K562 (cell line): ENCODE results near the gene FOXRED2. TPM values are rescaled to one million over a fixed set of nuclear protein-coding genes. Genes with fewer than 3 reads are reported as not detected.

ENCODE experiments used
- ATAC-seq: fragments of 200-7000 bp; cut with Tn5 transposase; 3 replicates; pipeline ENCODE4 v1.9.1; 2020; ENCODE audit warnings: moderate library complexity
- BruUV-seq: library from RNA; stranded (reverse); fragments of 400-500 nt; replicated peaks from 2 replicates; lab custom pipeline; 2021; lab: Mats Ljungman, UMichigan
- CTCF ChIA-PET: fragments of 300-600 bp; formaldehyde crosslinking; extraction: SDS; loops from one replicate; lab custom pipeline; 2021; ENCODE audit warnings: low intra/inter-chr PET ratio; lab: Yijun Ruan, JAX
- POLR2A ChIA-PET: fragments of 300-600, 350-650 bp; sonication (Branson Sonifier 250); formaldehyde crosslinking; extraction: SDS; loops from one replicate; lab custom pipeline; 2021; ENCODE audit warnings: antibody characterized with exemption, inconsistent platforms; lab: Yijun Ruan, JAX
- DNase-seq, 4 experiments: peaks; one replicate each; pipeline versions ENCODE4 v3.0.0 to v3.0.0-alpha.2; 2011 to 2018; ENCODE audit warnings: low spot score in 3 of 4, mixed read lengths in 3 of 4; ENCODE audit errors: extremely low read depth in 1 of 4
- FAIRE-seq: peaks from 2 replicates; lab custom pipeline; 2011; peaks lifted over from hg19 to GRCh38; lab: Jason Lieb, UNC
- H2AFZ ChIP-seq: 2 replicates; pipeline ENCODE4 v1.6.0; 2011; ENCODE audit warnings: low read depth, low read length, control low read depth, inconsistent platforms
- H3K27ac ChIP-seq: fragments of 200-600 bp; 3 replicates; pipeline ENCODE4 v1.8.0; 2011; ENCODE audit warnings: low read depth, mild to moderate bottlenecking, control low read depth, inconsistent platforms, low read length, moderate library complexity, mixed read lengths; ENCODE audit errors: extremely low read depth
- H3K27me3 ChIP-seq, 2 experiments: fragments of 300-600 bp in 1 of 2; 2 replicates in 1 of 2; 3 replicates in 1 of 2; pipeline versions ENCODE4 v1.6.0 to v1.8.0; 2011; ENCODE audit warnings: inconsistent platforms in 2 of 2, low read length in 2 of 2, mild to moderate bottlenecking in 1 of 2, mixed read lengths in 1 of 2, moderate library complexity in 1 of 2; ENCODE audit not compliant: control insufficient read depth in 2 of 2, insufficient read depth in 2 of 2
- H3K36me3 ChIP-seq: fragments of 300-600 bp; 3 replicates; pipeline ENCODE4 v1.8.0; 2011; ENCODE audit warnings: mild to moderate bottlenecking, low read length, inconsistent platforms; ENCODE audit not compliant: control insufficient read depth, insufficient read depth
- H3K4me1 ChIP-seq, 2 experiments: fragments of 200-600 bp in 1 of 2; replicated peaks in 1 of 2; 2 replicates in 1 of 2; 3 replicates in 1 of 2; pipeline versions ENCODE4 v1.5.1 to v1.8.0; 2011; ENCODE audit warnings: inconsistent platforms in 2 of 2, low read length in 2 of 2, mild to moderate bottlenecking in 1 of 2, mixed read lengths in 1 of 2, moderate library complexity in 1 of 2; ENCODE audit not compliant: control insufficient read depth in 2 of 2, insufficient read depth in 2 of 2
- H3K4me2 ChIP-seq: 2 replicates; pipeline ENCODE4 v1.6.1; 2011; ENCODE audit warnings: low read length, control low read depth, inconsistent platforms, mixed read lengths; ENCODE audit not compliant: insufficient read depth
- H3K4me3 ChIP-seq: fragments of 200-600 bp; sonication (generic), shearing (Covaris generic); 2 replicates; pipeline ENCODE4 v1.5.1; 2016; ENCODE audit warnings: control low read depth, inconsistent platforms
- H3K79me2 ChIP-seq: fragments of 200-600 bp; 3 replicates; pipeline ENCODE4 v1.8.0; 2011; ENCODE audit warnings: low read length, inconsistent platforms; ENCODE audit not compliant: control insufficient read depth, insufficient read depth
- H3K9ac ChIP-seq, 2 experiments: 2 replicates each; pipeline versions ENCODE4 v1.6.0 to v1.6.1; 2011; ENCODE audit warnings: low read depth in 2 of 2, low read length in 2 of 2, control low read depth in 1 of 2, inconsistent platforms in 1 of 2, mild to moderate bottlenecking in 1 of 2, mixed read lengths in 1 of 2; ENCODE audit not compliant: insufficient read depth in 1 of 2
- H3K9me1 ChIP-seq: one replicate; pipeline ENCODE4 v1.6.0; 2011; ENCODE audit warnings: inconsistent platforms, mild to moderate bottlenecking, low read length, moderate library complexity; ENCODE audit not compliant: control insufficient read depth, insufficient read depth
- H3K9me3 ChIP-seq: replicated peaks from 2 replicates; pipeline ENCODE4 v1.5.1; 2011; ENCODE audit warnings: low read depth, low read length, inconsistent platforms; ENCODE audit not compliant: control insufficient read depth, insufficient read depth
- H4K20me1 ChIP-seq: replicated peaks from 2 replicates; pipeline ENCODE4 v1.6.1; 2011; ENCODE audit warnings: low read length, inconsistent platforms, mixed read lengths; ENCODE audit not compliant: control insufficient read depth, insufficient read depth
- ETS2 ChIP-seq: IDR thresholded peaks from 2 replicates; pipeline ENCODE4 v1.6.1; 2016; ENCODE audit warnings: borderline replicate concordance, missing genetic modification characterization, mild to moderate bottlenecking, moderate library complexity, missing compliant biosample characterization; ENCODE audit not compliant: poor library complexity, severe bottlenecking
- GABPB1 ChIP-seq: sonication (generic); formaldehyde crosslinking; IDR thresholded peaks from 2 replicates; pipeline ENCODE4 v1.8.0; 2022; ENCODE audit warnings: mild to moderate bottlenecking, missing genetic modification reagents
- GTF2A2 ChIP-seq: IDR thresholded peaks from 2 replicates; pipeline ENCODE4 v1.6.1; 2016; ENCODE audit warnings: mild to moderate bottlenecking, missing genetic modification characterization, missing compliant biosample characterization
- HCFC1 ChIP-seq: IDR thresholded peaks from 2 replicates; pipeline ENCODE4 v1.6.1; 2012; ENCODE audit warnings: low read depth, low read length, improper control_type of control experiment
- POLR2G ChIP-seq: fragments of 200-400 bp; formaldehyde crosslinking; IDR thresholded peaks from 2 replicates; pipeline ENCODE4 v1.6.1; 2017; ENCODE audit warnings: low read depth, mild to moderate bottlenecking, antibody characterized with exemption, low read length, moderate library complexity
- ZEB2 ChIP-seq: fragments of 450-650 bp; IDR thresholded peaks from 2 replicates; pipeline ENCODE4 v1.6.1; 2016
- ZSCAN29 ChIP-seq: fragments of 450-650 bp; IDR thresholded peaks from 2 replicates; pipeline ENCODE4 v1.6.1; 2017
- WGBS: fragments of 100-300 bp; shearing (Covaris generic); methylation state at CpG from one replicate; pipeline ENCODE4 v1.1.6; 2016; ENCODE audit warnings: low coverage, mixed read lengths; ENCODE audit not compliant: insufficient coverage; ENCODE audit errors: missing lambda C conversion rate; 5-methylcytosine and 5-hydroxymethylcytosine counted together
- in situ Hi-C: fragments of 300-500 bp; cut with MboI; formaldehyde crosslinking; loops from 4 replicates; pipeline ENCODE4 v1.15.0; 2018; ENCODE audit warnings: inconsistent platforms, mixed read lengths
- intact Hi-C: fragments of 100-400 bp; cut with micrococcal nuclease; formaldehyde crosslinking; loops from 2 replicates; pipeline ENCODE4 v1.14.2; 2022
- polyA plus RNA-seq, 8 experiments: library from polyadenylated mRNA; depleted of rRNA in 4 of 8; stranded (reverse) in 5 of 8; unstranded in 3 of 8; fragments of >200 nt; fragmentation: Nextera tagmentation in 2 of 8; fragmentation: Illumina TruSeq in 1 of 8; extraction: Ambion mirVana in 2 of 8; extraction: Trizol in 1 of 8; gene quantifications; 2 replicates each; pipeline versions ENCODE4 v1.2.1 to v1.2.3, GENCODE V29; 2011 to 2014; ENCODE audit warnings: inconsistent platforms in 1 of 8, missing spikeins in 1 of 8
- total RNA-seq, 7 experiments: library from RNA; depleted of rRNA in 6 of 7; stranded (reverse); fragments of >200 nt in 6 of 7; fragmentation: Illumina TruSeq in 2 of 7; extraction: Trizol in 2 of 7; gene quantifications; 2 replicates each; pipeline versions ENCODE4 v1.2.1 to v1.2.3, GENCODE V29; 2011 to 2021; ENCODE audit warnings: low replicate concordance in 1 of 7
- TF ChIP-seq, protein P1 (sequence below): fragments of 450-650 bp; IDR thresholded peaks from 2 replicates; pipeline ENCODE4 v1.6.1; 2016; ENCODE audit warnings: mild to moderate bottlenecking, moderate library complexity
- TF ChIP-seq, protein P2 (sequence below): fragments of 450-650 bp; IDR thresholded peaks from 2 replicates; pipeline ENCODE4 v1.6.1; 2016; ENCODE audit warnings: antibody characterized with exemption

FOXRED2 gene
- total and polyA plus RNA-seq, 9 of the 15 experiments (the other 6 are each of a cell fraction or from before 2014, with no cell fraction given): 2.8 to 48.4 (median 7.8) TPM

DNA sequence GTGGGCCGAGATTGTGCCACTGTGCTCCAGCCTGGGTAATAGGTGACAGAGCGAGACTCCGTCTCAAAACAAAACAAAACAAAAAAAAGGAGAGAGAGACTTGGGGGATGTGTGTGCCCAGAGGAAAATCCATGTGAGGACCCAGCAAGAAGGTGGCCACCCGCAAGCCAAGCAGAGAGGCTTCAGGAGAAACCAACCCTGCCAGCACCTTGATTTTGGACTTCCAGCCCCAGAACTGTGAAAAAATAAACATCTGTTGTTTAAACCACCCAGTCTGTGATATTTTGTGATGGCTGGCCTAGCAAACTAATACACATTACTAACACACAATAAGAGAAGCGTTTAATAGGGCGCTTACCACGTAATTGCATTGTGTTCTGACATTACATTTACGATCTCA, 46.6 kb downstream of the FOXRED2 start:
- H3K4me1 ChIP-seq: peaks cover 15 to 33% of the 10 kb centered on the region in 2 experiments
- H3K4me3 ChIP-seq: no peak overlapping the region
- ATAC-seq (no peak), FAIRE-seq (no peak), DNase-seq (no peak)
- no peak overlapping the region for H2AFZ ChIP-seq
- ChIA-PET POLR2A (interaction anchor here (1.1 kb wide), 1 partner anchor 72 kb away, joined by 4 read pairs; no protein-coding TSS in a partner anchor), CTCF (no interaction called here)
- in situ Hi-C loops (no loop called here), intact Hi-C loops (no loop called here)
- H3K27me3 ChIP-seq: no peaks in the 10 kb centered on the region
- no peak for TF ChIP-seq POLR2G
- no peak for TF ChIP-seq GABPB1 (CRISPR knock-in tag)
- no peak for TF ChIP-seq GTF2A2 (tag)
- no peak for TF ChIP-seq ETS2 (tag)
- TF ChIP-seq ZEB2: no peak
- TF ChIP-seq, protein P1, sequence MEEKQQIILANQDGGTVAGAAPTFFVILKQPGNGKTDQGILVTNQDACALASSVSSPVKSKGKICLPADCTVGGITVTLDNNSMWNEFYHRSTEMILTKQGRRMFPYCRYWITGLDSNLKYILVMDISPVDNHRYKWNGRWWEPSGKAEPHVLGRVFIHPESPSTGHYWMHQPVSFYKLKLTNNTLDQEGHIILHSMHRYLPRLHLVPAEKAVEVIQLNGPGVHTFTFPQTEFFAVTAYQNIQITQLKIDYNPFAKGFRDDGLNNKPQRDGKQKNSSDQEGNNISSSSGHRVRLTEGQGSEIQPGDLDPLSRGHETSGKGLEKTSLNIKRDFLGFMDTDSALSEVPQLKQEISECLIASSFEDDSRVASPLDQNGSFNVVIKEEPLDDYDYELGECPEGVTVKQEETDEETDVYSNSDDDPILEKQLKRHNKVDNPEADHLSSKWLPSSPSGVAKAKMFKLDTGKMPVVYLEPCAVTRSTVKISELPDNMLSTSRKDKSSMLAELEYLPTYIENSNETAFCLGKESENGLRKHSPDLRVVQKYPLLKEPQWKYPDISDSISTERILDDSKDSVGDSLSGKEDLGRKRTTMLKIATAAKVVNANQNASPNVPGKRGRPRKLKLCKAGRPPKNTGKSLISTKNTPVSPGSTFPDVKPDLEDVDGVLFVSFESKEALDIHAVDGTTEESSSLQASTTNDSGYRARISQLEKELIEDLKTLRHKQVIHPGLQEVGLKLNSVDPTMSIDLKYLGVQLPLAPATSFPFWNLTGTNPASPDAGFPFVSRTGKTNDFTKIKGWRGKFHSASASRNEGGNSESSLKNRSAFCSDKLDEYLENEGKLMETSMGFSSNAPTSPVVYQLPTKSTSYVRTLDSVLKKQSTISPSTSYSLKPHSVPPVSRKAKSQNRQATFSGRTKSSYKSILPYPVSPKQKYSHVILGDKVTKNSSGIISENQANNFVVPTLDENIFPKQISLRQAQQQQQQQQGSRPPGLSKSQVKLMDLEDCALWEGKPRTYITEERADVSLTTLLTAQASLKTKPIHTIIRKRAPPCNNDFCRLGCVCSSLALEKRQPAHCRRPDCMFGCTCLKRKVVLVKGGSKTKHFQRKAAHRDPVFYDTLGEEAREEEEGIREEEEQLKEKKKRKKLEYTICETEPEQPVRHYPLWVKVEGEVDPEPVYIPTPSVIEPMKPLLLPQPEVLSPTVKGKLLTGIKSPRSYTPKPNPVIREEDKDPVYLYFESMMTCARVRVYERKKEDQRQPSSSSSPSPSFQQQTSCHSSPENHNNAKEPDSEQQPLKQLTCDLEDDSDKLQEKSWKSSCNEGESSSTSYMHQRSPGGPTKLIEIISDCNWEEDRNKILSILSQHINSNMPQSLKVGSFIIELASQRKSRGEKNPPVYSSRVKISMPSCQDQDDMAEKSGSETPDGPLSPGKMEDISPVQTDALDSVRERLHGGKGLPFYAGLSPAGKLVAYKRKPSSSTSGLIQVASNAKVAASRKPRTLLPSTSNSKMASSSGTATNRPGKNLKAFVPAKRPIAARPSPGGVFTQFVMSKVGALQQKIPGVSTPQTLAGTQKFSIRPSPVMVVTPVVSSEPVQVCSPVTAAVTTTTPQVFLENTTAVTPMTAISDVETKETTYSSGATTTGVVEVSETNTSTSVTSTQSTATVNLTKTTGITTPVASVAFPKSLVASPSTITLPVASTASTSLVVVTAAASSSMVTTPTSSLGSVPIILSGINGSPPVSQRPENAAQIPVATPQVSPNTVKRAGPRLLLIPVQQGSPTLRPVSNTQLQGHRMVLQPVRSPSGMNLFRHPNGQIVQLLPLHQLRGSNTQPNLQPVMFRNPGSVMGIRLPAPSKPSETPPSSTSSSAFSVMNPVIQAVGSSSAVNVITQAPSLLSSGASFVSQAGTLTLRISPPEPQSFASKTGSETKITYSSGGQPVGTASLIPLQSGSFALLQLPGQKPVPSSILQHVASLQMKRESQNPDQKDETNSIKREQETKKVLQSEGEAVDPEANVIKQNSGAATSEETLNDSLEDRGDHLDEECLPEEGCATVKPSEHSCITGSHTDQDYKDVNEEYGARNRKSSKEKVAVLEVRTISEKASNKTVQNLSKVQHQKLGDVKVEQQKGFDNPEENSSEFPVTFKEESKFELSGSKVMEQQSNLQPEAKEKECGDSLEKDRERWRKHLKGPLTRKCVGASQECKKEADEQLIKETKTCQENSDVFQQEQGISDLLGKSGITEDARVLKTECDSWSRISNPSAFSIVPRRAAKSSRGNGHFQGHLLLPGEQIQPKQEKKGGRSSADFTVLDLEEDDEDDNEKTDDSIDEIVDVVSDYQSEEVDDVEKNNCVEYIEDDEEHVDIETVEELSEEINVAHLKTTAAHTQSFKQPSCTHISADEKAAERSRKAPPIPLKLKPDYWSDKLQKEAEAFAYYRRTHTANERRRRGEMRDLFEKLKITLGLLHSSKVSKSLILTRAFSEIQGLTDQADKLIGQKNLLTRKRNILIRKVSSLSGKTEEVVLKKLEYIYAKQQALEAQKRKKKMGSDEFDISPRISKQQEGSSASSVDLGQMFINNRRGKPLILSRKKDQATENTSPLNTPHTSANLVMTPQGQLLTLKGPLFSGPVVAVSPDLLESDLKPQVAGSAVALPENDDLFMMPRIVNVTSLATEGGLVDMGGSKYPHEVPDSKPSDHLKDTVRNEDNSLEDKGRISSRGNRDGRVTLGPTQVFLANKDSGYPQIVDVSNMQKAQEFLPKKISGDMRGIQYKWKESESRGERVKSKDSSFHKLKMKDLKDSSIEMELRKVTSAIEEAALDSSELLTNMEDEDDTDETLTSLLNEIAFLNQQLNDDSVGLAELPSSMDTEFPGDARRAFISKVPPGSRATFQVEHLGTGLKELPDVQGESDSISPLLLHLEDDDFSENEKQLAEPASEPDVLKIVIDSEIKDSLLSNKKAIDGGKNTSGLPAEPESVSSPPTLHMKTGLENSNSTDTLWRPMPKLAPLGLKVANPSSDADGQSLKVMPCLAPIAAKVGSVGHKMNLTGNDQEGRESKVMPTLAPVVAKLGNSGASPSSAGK: no peak
- TF ChIP-seq HCFC1: no peak
- TF ChIP-seq ZSCAN29: no peak
- TF ChIP-seq, protein P2, sequence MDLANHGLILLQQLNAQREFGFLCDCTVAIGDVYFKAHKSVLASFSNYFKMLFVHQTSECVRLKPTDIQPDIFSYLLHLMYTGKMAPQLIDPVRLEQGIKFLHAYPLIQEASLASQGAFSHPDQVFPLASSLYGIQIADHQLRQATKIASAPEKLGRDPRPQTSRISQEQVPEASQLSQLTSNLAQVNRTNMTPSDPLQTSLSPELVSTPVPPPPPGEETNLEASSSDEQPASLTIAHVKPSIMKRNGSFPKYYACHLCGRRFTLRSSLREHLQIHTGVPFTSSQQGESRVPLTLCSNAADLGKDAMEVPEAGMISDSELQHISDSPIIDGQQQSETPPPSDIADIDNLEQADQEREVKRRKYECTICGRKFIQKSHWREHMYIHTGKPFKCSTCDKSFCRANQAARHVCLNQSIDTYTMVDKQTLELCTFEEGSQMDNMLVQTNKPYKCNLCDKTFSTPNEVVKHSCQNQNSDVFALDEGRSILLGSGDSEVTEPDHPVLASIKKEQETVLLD: no peak
- no peaks in the 10 kb centered on the region for H3K79me2 ChIP-seq
- BruUV-seq: no TSS peak
- no peaks in the 10 kb centered on the region for H3K9me3 ChIP-seq
- 51% methylated on average over 6 of the region's 8 CpGs for WGBS
- H3K4me2 ChIP-seq: no peak overlapping the region
- no peaks in the 10 kb centered on the region for H3K36me3 ChIP-seq
- no peaks in the 10 kb centered on the region for H3K9me1 ChIP-seq
- H4K20me1 ChIP-seq: no peaks in the 10 kb centered on the region
- H3K9ac ChIP-seq: no peak overlapping the region
- no peak overlapping the region for H3K27ac ChIP-seq
